GM21576 (cell line): Measurements from ENCODE around the gene CPNE2.
"Not testable (repeated sequence)": the region's sequence is repeated elsewhere in the genome, so short reads cannot be mapped to it uniquely, and the experiment has no call there.

Experiments used
- ATAC-seq: cut with Tn5 transposase; IDR thresholded peaks from one replicate; pipeline ENCODE4 v1.9.1; 2021; ENCODE audit warnings: mild to moderate bottlenecking, moderate library complexity; ENCODE audit not compliant: unreplicated experiment

The CPNE2 gene

DNA sequence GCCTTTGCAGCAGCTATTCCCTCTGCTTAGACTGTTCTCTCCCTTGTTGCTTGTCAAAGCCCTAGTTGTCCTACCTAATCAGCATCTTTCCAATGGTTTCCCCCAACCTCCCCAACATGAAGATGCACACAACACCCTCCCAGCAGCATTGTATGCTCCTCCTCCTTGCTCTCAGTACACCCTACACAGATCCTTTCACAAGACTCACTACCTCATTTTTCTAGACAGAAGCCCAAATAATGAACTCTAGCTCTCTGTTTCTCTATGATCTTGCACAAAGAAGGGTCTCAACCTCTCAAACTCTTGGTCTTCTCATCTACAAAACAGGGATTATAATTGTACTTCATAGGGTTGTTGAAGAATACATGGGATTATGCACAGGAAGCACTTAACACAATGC is 74.1 kb downstream of the CPNE2 start:
- no peak for ATAC-seq

GRCh38 chr16:57166951-57167350 is 74.6 kb downstream of the CPNE2 start:
- ATAC-seq: no peak

- ATAC-seq: no peak
These were observed 75.2 kb downstream of the CPNE2 start for GRCh38 chr16:57167538-57167937.

DNA sequence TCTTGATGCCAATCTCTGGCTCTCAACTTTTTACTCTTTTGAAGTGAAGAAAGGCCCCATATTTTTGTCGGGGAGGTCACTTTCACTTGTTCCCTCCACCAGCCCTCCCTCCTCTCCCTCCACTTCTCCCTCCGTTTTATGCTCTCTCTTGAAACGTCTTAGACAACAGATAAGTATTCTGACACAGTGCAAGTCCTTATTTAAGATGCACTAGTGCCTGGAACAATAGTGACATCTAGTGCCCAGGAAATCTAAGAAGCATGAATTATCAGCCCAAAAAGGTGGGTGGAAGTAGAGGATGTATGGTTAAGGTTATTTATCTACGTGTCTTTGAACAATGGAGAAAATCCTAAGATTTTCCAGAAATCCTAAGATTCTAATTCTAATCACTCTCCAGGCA is 75.6 kb downstream of the CPNE2 start:
- ATAC-seq: no peak

DNA sequence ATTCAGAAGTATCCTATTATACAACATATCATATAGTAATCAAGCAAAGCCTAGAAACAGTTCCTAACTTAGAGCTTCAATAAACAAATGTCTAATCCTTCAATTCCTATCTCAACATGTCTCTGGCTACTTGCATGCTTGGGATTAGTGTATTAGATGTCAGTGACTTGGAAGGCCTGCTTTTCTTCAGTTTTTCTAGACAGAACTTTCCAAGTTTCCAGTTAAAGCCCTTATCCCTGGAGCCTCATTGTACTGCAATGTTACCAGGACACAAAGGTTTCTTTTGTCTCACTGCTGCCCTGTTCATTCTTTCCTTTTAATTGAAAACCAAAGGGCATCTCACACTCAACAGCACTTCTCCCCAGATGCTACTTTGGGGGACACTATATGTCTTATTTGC is 76.9 kb downstream of the CPNE2 start:
- no peak for ATAC-seq

GRCh38 chr16:57172721-57173290 is 80.4 kb downstream of the CPNE2 start:
- no peak for ATAC-seq

DNA sequence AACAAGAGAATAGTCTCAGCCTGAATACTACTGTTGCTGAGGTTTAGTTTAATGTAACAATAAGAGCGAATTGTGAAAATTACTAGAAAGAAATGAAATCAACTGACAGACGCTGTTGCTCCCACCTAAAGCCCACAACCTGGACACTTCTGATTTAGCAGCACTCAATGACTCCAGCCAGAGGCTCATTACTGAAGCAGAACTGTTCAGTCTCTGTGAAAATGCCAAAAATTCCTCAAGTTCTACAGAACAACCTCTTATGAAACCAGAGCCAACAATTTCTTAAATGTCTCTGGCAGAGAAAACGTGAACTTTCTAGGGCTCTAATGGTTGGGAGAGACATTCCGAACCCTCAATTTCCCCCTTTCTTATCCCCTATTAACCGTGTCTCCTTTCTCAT is 83.5 kb downstream of the CPNE2 start:
- ATAC-seq: no peak

DNA sequence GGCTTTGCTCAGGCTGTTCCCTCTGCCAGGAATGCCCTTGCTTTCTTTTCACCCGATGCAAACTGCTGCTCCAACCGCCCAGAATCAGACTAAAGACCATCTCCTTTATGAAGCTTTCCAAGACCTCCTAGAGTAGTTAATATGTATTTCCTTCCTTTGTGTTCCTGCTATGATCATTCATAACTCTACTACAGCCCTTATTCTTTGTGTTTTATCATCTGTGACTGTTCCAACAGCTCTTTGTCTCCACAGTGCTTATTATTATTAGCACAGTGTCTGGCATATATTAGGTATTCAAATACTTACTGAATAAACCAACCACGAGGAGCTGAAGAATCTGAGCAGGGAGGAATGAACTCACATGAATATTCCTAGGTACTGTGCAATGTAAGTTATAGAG is 85.8 kb downstream of the CPNE2 start:
- no peak for ATAC-seq

- no peak for ATAC-seq
These were observed 86.4 kb downstream of the CPNE2 start for GRCh38 chr16:57178793-57179212.

DNA sequence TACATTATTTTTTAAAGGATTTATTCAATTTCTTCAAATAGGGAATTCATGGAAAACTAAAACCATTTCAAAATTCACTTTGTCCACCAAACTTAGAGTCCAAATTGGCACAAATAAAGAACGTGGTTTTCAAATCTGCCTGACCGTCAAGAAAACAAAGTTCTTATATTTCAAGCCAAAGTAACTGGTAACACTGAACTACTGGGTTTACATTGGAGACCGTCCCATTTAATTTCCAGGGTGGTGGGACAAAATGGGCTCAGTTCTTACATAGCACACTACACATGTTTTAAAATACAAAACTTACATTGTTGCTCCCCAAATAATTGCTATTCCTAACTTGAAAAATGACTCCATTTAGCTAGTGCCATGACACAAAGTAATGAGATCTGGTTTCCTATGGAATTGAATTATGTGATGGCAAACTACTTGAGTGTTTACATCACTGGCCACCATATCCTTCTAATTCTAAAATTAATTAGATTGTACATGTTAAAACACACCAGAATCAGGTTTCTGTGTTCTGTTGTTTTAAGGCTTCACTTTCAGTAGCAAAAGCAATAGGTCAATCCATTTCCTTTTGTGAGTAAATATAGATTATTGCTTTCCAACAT is 86.9 kb downstream of the CPNE2 start:
- ATAC-seq: no peak

- no peak for ATAC-seq
These were observed 91.7 kb downstream of the CPNE2 start for GRCh38 chr16:57184113-57184512.

- ATAC-seq: no peak
These were observed 92.6 kb downstream of the CPNE2 start for GRCh38 chr16:57184887-57185445.

- peak; percentile 26 for ATAC-seq
These were observed 93.1 kb downstream of the CPNE2 start for GRCh38 chr16:57185446-57185944.

GRCh38 chr16:57185945-57186871 is 93.8 kb downstream of the CPNE2 start, which contains the start of the genes PSME3IP1 and RSPRY1:
Gene PSME3IP1, minus strand, starts transcription at chr16:57186039. Its CDS starts 12,185 bp downstream, at chr16:57173854.
Gene RSPRY1, plus strand, starts transcription at chr16:57186329. Its CDS starts 18,330 bp downstream, at chr16:57204659.
- ATAC-seq: peak; percentile 86

- no peak for ATAC-seq
These were observed 94.8 kb downstream of the CPNE2 start for GRCh38 chr16:57186872-57187854.

- not testable (repeated sequence) for ATAC-seq
These were observed 95.7 kb downstream of the CPNE2 start for GRCh38 chr16:57187902-57188710.

GRCh38 chr16:57188711-57189002 is 96.3 kb downstream of the CPNE2 start:
- no peak for ATAC-seq

- ATAC-seq: not testable (repeated sequence)
These were observed 97.1 kb downstream of the CPNE2 start for GRCh38 chr16:57189527-57189926.

GRCh38 chr16:57190136-57190535 is 97.8 kb downstream of the CPNE2 start:
- ATAC-seq: no peak
